PC-9 (cell line): ENCODE data around the gene APC. TPM values are rescaled to one million over a fixed set of nuclear protein-coding genes. Genes with fewer than 3 reads are reported as not detected.

ENCODE experiments used
- BruUV-seq: library from RNA; stranded (reverse); fragments of 400-500 nt; replicated peaks from 2 replicates; lab custom pipeline; 2021; lab: Mats Ljungman, UMichigan
- CTCF ChIA-PET: fragments of 300-600 bp; sonication (Branson Sonifier 250); formaldehyde crosslinking; loops from one replicate; lab custom pipeline; 2022; ENCODE audit warnings: antibody characterized with exemption; lab: Charles Lee
- POLR2A ChIA-PET: fragments of 300-600 bp; sonication (Branson Sonifier 250); formaldehyde crosslinking; loops from one replicate; lab custom pipeline; 2022; ENCODE audit warnings: antibody characterized with exemption; ENCODE audit not compliant: unreplicated experiment; lab: Charles Lee
- DNase-seq, 2 experiments: peaks; one replicate each; pipeline versions ENCODE4 v3.0.0 to v3.0.0-alpha.2; 2015 to 2022; ENCODE audit warnings: mixed read lengths in 1 of 2
- H2AFZ ChIP-seq: fragments of 200-600 bp; sonication (generic); 2 replicates; pipeline ENCODE4 v1.8.1; 2017; ENCODE audit warnings: antibody characterized with exemption
- H3F3A ChIP-seq: fragments of 200-600 bp; sonication (generic); 2 replicates; pipeline ENCODE4 v1.8.1; 2017; ENCODE audit warnings: antibody characterized with exemption, mild to moderate bottlenecking, low read depth; ENCODE audit not compliant: insufficient read depth
- H3K27ac ChIP-seq: fragments of 200-600 bp; sonication (generic); 2 replicates; pipeline ENCODE4 v1.6.1; 2016; ENCODE audit warnings: mixed run types
- H3K27me3 ChIP-seq: fragments of 200-600 bp; sonication (generic); 2 replicates; pipeline ENCODE4 v1.6.1; 2016; ENCODE audit warnings: low read depth, mixed run types; ENCODE audit not compliant: insufficient read depth
- H3K36me3 ChIP-seq: fragments of 200-600 bp; sonication (generic); 2 replicates; pipeline ENCODE4 v1.6.1; 2016; ENCODE audit warnings: low read depth, mixed run types
- H3K4me1 ChIP-seq: fragments of 200-600 bp; sonication (generic); replicated peaks from 2 replicates; pipeline ENCODE4 v1.6.1; 2016; ENCODE audit warnings: mixed run types; ENCODE audit not compliant: insufficient read depth
- H3K4me2 ChIP-seq: fragments of 200-600 bp; sonication (generic); 2 replicates; pipeline ENCODE4 v1.6.1; 2017; ENCODE audit warnings: mixed run types
- H3K4me3 ChIP-seq: fragments of 200-600 bp; sonication (generic); 2 replicates; pipeline ENCODE4 v1.6.1; 2016; ENCODE audit warnings: mixed run types
- H3K79me2 ChIP-seq: fragments of 200-600 bp; sonication (generic); 2 replicates; pipeline ENCODE4 v1.6.1; 2017; ENCODE audit warnings: low read depth, mixed run types
- H3K9me2 ChIP-seq: fragments of 200-600 bp; sonication (generic); 2 replicates; pipeline ENCODE4 v1.8.1; 2017; ENCODE audit warnings: mild to moderate bottlenecking; ENCODE audit not compliant: insufficient read depth
- H3K9me3 ChIP-seq: fragments of 200-600 bp; sonication (generic); 2 replicates; pipeline ENCODE4 v1.8.1; 2016; ENCODE audit warnings: low read depth; ENCODE audit not compliant: insufficient read depth
- H4K20me1 ChIP-seq: fragments of 200-600 bp; sonication (generic); 2 replicates; pipeline ENCODE4 v1.8.1; 2017; ENCODE audit not compliant: insufficient read depth
- CTCF ChIP-seq: fragments of 200-600 bp; sonication (generic); conservative IDR thresholded peaks from 2 replicates; pipeline ENCODE4 v1.6.1; 2017; ENCODE audit warnings: mixed run types, antibody characterized with exemption, mild to moderate bottlenecking, moderate library complexity
- EZH2 ChIP-seq: fragments of 200-600 bp; sonication (generic); IDR thresholded peaks from 2 replicates; pipeline ENCODE4 v1.8.0; 2017; ENCODE audit warnings: antibody characterized with exemption, low read depth
- intact Hi-C: fragments of 100-400 bp; cut with micrococcal nuclease; formaldehyde crosslinking; loops from one replicate; pipeline ENCODE4 v1.10.0; 2022; ENCODE audit not compliant: unreplicated experiment
- total RNA-seq: library from RNA; stranded (reverse); gene quantifications from 2 replicates; pipeline ENCODE4 v1.2.3, GENCODE V29; 2021

Gene APC
- total RNA-seq, 1 experiment from 2014 or later, result 23.5 TPM

GRCh38 chr5:112732131-112732530 lies 5.6 kb upstream of the APC start:
- TF ChIP-seq CTCF, result no peak
- no peak for TF ChIP-seq EZH2
- BruUV-seq, result no TSS peak
- no peak overlapping the region for H3K4me3 ChIP-seq

GRCh38 chr5:112733586-112733985 lies 4.1 kb upstream of the APC start:
- Histone ChIP-seq H3K27me3 (no peaks in the 10 kb centered on the region), H3K36me3 (no peaks in the 10 kb centered on the region), H3K9me2 (no peaks in the 10 kb centered on the region), H3K4me1 (peaks cover 8% of the 10 kb centered on the region; the same call in 1 of the 2 replicates), H3K9me3 (no peaks in the 10 kb centered on the region), H3K27ac (no peak overlapping the region), H3K4me3 (no peak overlapping the region), H3K4me2 (no peak overlapping the region), H3K79me2 (0 out of 2 replicates have a peak, but pooled peaks cover 7% of the 10 kb centered on the region), H4K20me1 (no peaks in the 10 kb centered on the region), H3F3A (no peaks in the 10 kb centered on the region; the same call in none of the 2 replicates), H2AFZ (no peak overlapping the region)
- POLR2A ChIA-PET, result no interaction called here
- BruUV-seq, result no TSS peak
- DNase-seq, result no peak
- intact Hi-C loops, result no loop called here
- CTCF ChIA-PET, result no interaction called here
- TF ChIP-seq CTCF (no peak), EZH2 (no peak)

More at GRCh38 chr5:112732131-112732530, 5.6 kb upstream of the APC start:
- Histone ChIP-seq H3K79me2 (no peaks in the 10 kb centered on the region), H3K4me2 (no peak overlapping the region), H2AFZ (no peak overlapping the region), H4K20me1 (no peaks in the 10 kb centered on the region), H3K27ac (no peak overlapping the region), H3K27me3 (no peaks in the 10 kb centered on the region), H3K4me1 (0 out of 2 replicates have a peak, but pooled peaks cover 8% of the 10 kb centered on the region), H3F3A (no peaks in the 10 kb centered on the region; the same call in none of the 2 replicates), H3K9me2 (no peaks in the 10 kb centered on the region), H3K9me3 (no peaks in the 10 kb centered on the region), H3K36me3 (no peaks in the 10 kb centered on the region)
- intact Hi-C loops, result no loop called here
- CTCF ChIA-PET, result no interaction called here
- POLR2A ChIA-PET, result interaction anchor here (0.7 kb wide), 1 partner anchor 577 kb away, joined by 3 read pairs; no protein-coding TSS in a partner anchor
- DNase-seq, result no peak

- DNase-seq, result no peak
- no peak overlapping the region for H3K4me2 ChIP-seq
- no TSS peak for BruUV-seq
- H3K9me3 ChIP-seq, result no peaks in the 10 kb centered on the region
- H3K4me1 ChIP-seq, result peaks cover 8% of the 10 kb centered on the region; the same call in 1 of the 2 replicates
- no peaks in the 10 kb centered on the region for H3K27me3 ChIP-seq
- no peaks in the 10 kb centered on the region for H4K20me1 ChIP-seq
- no peaks in the 10 kb centered on the region for H3K36me3 ChIP-seq
- ChIA-PET CTCF (no interaction called here), POLR2A (no interaction called here)
- no peaks in the 10 kb centered on the region for H3K9me2 ChIP-seq
- no peaks in the 10 kb centered on the region; the same call in none of the 2 replicates for H3F3A ChIP-seq
- H3K27ac ChIP-seq, result no peak overlapping the region
- intact Hi-C loops, result no loop called here
- no peak overlapping the region for H2AFZ ChIP-seq
- H3K4me3 ChIP-seq, result no peak overlapping the region
- H3K79me2 ChIP-seq, result 0 out of 2 replicates have a peak, but pooled peaks cover 7% of the 10 kb centered on the region
- TF ChIP-seq EZH2 (no peak), CTCF (no peak)
These were observed 3.1 kb upstream of the APC start for GRCh38 chr5:112734597-112734996.
